DOHH2 (cell line): Measurements from ENCODE around the gene RTP4.

ENCODE experiments used
- H3F3A ChIP-seq: fragments of 200-600 bp; sonication (generic), shearing (Covaris generic); 2 replicates; pipeline ENCODE4 v1.6.0; 2016; ENCODE audit warnings: antibody characterized with exemption, mild to moderate bottlenecking; ENCODE audit not compliant: control insufficient read depth, insufficient read depth
- H3K27ac ChIP-seq: fragments of 200-600 bp; sonication (generic); 2 replicates; pipeline ENCODE4 v1.5.1; 2014; ENCODE audit warnings: low read depth, mild to moderate bottlenecking, low read length, moderate library complexity
- H3K27me3 ChIP-seq: fragments of 200-600 bp; sonication (generic); 2 replicates; pipeline ENCODE4 v1.6.1; 2014; ENCODE audit warnings: mild to moderate bottlenecking, low read length, mixed read lengths; ENCODE audit not compliant: control insufficient read depth
- H3K36me3 ChIP-seq: fragments of 200-600 bp; sonication (generic); 2 replicates; pipeline ENCODE4 v1.6.1; 2014; ENCODE audit warnings: mild to moderate bottlenecking, low read length, moderate library complexity, mixed read lengths; ENCODE audit not compliant: control insufficient read depth
- H3K4me1 ChIP-seq: fragments of 200-600 bp; sonication (generic); 2 replicates; pipeline ENCODE4 v1.6.1; 2014; ENCODE audit warnings: mild to moderate bottlenecking, low read length, mixed read lengths; ENCODE audit not compliant: control insufficient read depth
- H3K4me2 ChIP-seq: fragments of 200-600 bp; sonication (generic); 2 replicates; pipeline ENCODE4 v1.6.0; 2014; ENCODE audit warnings: mild to moderate bottlenecking, low read length, moderate library complexity
- H3K4me3 ChIP-seq: fragments of 200-600 bp; sonication (generic); 2 replicates; pipeline ENCODE4 v1.5.1; 2014; ENCODE audit warnings: mild to moderate bottlenecking, low read length, mixed read lengths
- H3K79me2 ChIP-seq: fragments of 200-600 bp; sonication (generic); 2 replicates; pipeline ENCODE4 v1.6.1; 2014; ENCODE audit warnings: mild to moderate bottlenecking, low read length, mixed read lengths; ENCODE audit not compliant: control insufficient read depth
- H3K9me2 ChIP-seq: fragments of 200-600 bp; sonication (generic); replicated peaks from 2 replicates; pipeline ENCODE4 v1.6.1; 2014; ENCODE audit warnings: mild to moderate bottlenecking, low read length, mixed read lengths; ENCODE audit not compliant: control insufficient read depth
- H3K9me3 ChIP-seq: fragments of 200-600 bp; sonication (generic); 2 replicates; pipeline ENCODE4 v1.6.1; 2014; ENCODE audit warnings: antibody characterized with exemption, low read length, mixed read lengths; ENCODE audit not compliant: control insufficient read depth, insufficient read depth
- H4K20me1 ChIP-seq: fragments of 200-600 bp; sonication (generic); 2 replicates; pipeline ENCODE4 v1.6.0; 2014; ENCODE audit warnings: low read depth, mild to moderate bottlenecking, antibody characterized with exemption, low read length, moderate library complexity; ENCODE audit not compliant: control insufficient read depth, insufficient read depth
- CTCF ChIP-seq: fragments of 200-600 bp; sonication (generic); IDR thresholded peaks from one replicate; pipeline ENCODE4 v1.5.1; 2014; ENCODE audit warnings: antibody characterized with exemption, mild to moderate bottlenecking, low read depth, low read length; ENCODE audit not compliant: poor library complexity, severe bottlenecking
- EZH2phosphoT487 ChIP-seq: fragments of 200-600 bp; sonication (generic); IDR thresholded peaks from 2 replicates; pipeline ENCODE4 v1.6.1; 2017; ENCODE audit warnings: borderline replicate concordance, mild to moderate bottlenecking, antibody characterized with exemption, low read length, moderate library complexity, mixed read lengths

RTP4 gene

GRCh38 chr3:187327845-187328244 is 40.3 kb upstream of the RTP4 start:
- Histone ChIP-seq H3K4me3 (no peak overlapping the region), H3K36me3 (no peaks in the 10 kb centered on the region), H3K4me2 (no peak overlapping the region), H3F3A (no peaks in the 10 kb centered on the region), H3K9me2 (no peaks in the 10 kb centered on the region), H3K27me3 (peaks cover 12% of the 10 kb centered on the region; the same call in 1 of the 2 replicates), H4K20me1 (no peaks in the 10 kb centered on the region), H3K27ac (no peak overlapping the region), H3K9me3 (no peaks in the 10 kb centered on the region), H3K79me2 (no peaks in the 10 kb centered on the region), H3K4me1 (no peaks in the 10 kb centered on the region)
- no peak for TF ChIP-seq EZH2phosphoT487
- TF ChIP-seq CTCF = no peak

GRCh38 chr3:187328691-187329090 is 39.5 kb upstream of the RTP4 start:
- H3K27me3 ChIP-seq = peaks cover 10% of the 10 kb centered on the region; the same call in 1 of the 2 replicates
- no peak overlapping the region for H3K4me3 ChIP-seq
- H3K36me3 ChIP-seq = no peaks in the 10 kb centered on the region
- TF ChIP-seq CTCF (no peak), EZH2phosphoT487 (no peak)
- no peaks in the 10 kb centered on the region for H3K4me1 ChIP-seq
- no peaks in the 10 kb centered on the region for H3K9me3 ChIP-seq
- H3K79me2 ChIP-seq = no peaks in the 10 kb centered on the region
- no peak overlapping the region for H3K27ac ChIP-seq
- no peaks in the 10 kb centered on the region for H3K9me2 ChIP-seq
- no peaks in the 10 kb centered on the region for H4K20me1 ChIP-seq
- H3F3A ChIP-seq = no peaks in the 10 kb centered on the region
- no peak overlapping the region for H3K4me2 ChIP-seq

- H3F3A ChIP-seq = no peaks in the 10 kb centered on the region
- H3K79me2 ChIP-seq = no peaks in the 10 kb centered on the region
- no peaks in the 10 kb centered on the region for H3K9me2 ChIP-seq
- H4K20me1 ChIP-seq = no peaks in the 10 kb centered on the region
- H3K27ac ChIP-seq = no peak overlapping the region
- H3K27me3 ChIP-seq = no peaks in the 10 kb centered on the region
- no peak overlapping the region for H3K4me3 ChIP-seq
- no peaks in the 10 kb centered on the region for H3K4me1 ChIP-seq
- no peak for TF ChIP-seq EZH2phosphoT487
- no peak for TF ChIP-seq CTCF
- no peak overlapping the region for H3K4me2 ChIP-seq
- H3K36me3 ChIP-seq = no peaks in the 10 kb centered on the region
- no peaks in the 10 kb centered on the region for H3K9me3 ChIP-seq
These were observed 33.3 kb upstream of the RTP4 start for GRCh38 chr3:187334904-187335303.

- H3K27me3 ChIP-seq = no peaks in the 10 kb centered on the region
- H3K36me3 ChIP-seq = no peaks in the 10 kb centered on the region
- no peaks in the 10 kb centered on the region for H3F3A ChIP-seq
- no peak overlapping the region for H3K4me2 ChIP-seq
- no peak overlapping the region for H3K27ac ChIP-seq
- TF ChIP-seq CTCF (no peak), EZH2phosphoT487 (no peak)
- no peaks in the 10 kb centered on the region for H3K4me1 ChIP-seq
- no peak overlapping the region for H3K4me3 ChIP-seq
- no peaks in the 10 kb centered on the region for H3K9me3 ChIP-seq
- no peaks in the 10 kb centered on the region for H3K9me2 ChIP-seq
- no peaks in the 10 kb centered on the region for H4K20me1 ChIP-seq
- no peaks in the 10 kb centered on the region for H3K79me2 ChIP-seq
These were observed 31.9 kb upstream of the RTP4 start for GRCh38 chr3:187336322-187336721.
